Mammary epithelial cell (primary cell): ENCODE data around the gene INHA.

Source experiments
- EZH2 ChIP-seq: IDR thresholded peaks from 2 replicates; pipeline ENCODE4 v1.6.1; 2012; ENCODE audit warnings: low read length, inconsistent platforms, borderline replicate concordance
- TF ChIP-seq, protein P1 (sequence below), 2 donors: IDR thresholded peaks in 1 of 2; conservative IDR thresholded peaks in 1 of 2; 2 replicates each; pipeline ENCODE4 v1.5.1; 2011 to 2012; ENCODE audit warnings: inconsistent platforms in 2 of 2, low read length in 2 of 2, mild to moderate bottlenecking in 2 of 2, control low read depth in 1 of 2, low read depth in 1 of 2; ENCODE audit not compliant: insufficient read depth in 1 of 2; ENCODE audit errors: extremely low read depth in 1 of 2

DNA sequence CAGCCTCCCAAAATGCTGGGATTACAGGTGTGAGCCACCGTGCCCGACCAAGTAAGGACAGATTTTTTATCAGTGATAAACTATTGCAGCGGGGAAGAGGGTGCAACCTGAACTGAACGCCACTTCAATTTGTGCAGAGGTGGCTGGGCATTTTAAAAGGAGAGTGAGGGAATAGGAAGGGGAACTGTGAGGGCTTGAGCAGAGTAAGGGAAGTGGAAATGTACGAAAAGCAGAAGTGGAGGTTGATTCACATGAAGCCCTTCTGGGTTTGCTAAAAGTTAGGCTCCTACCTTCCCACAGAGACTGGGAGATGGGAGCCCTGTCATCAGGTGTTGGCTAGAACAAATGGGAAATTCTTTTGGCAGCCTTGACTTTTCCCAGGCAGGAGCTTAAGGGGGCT is 31.7 kb downstream of the INHA start:
- TF ChIP-seq, protein P1, sequence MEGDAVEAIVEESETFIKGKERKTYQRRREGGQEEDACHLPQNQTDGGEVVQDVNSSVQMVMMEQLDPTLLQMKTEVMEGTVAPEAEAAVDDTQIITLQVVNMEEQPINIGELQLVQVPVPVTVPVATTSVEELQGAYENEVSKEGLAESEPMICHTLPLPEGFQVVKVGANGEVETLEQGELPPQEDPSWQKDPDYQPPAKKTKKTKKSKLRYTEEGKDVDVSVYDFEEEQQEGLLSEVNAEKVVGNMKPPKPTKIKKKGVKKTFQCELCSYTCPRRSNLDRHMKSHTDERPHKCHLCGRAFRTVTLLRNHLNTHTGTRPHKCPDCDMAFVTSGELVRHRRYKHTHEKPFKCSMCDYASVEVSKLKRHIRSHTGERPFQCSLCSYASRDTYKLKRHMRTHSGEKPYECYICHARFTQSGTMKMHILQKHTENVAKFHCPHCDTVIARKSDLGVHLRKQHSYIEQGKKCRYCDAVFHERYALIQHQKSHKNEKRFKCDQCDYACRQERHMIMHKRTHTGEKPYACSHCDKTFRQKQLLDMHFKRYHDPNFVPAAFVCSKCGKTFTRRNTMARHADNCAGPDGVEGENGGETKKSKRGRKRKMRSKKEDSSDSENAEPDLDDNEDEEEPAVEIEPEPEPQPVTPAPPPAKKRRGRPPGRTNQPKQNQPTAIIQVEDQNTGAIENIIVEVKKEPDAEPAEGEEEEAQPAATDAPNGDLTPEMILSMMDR (conservative IDR thresholded peaks at IDR 0.05 in 1 of 2, IDR thresholded peaks at IDR 0.05 in 1 of 2; ENCODE audit: extremely low read depth in 1 of 2, insufficient read depth in 1 of 2, low read depth in 1 of 2, low read length in 2 of 2), result no peak
- no peak for TF ChIP-seq EZH2
